ENCODE data around the gene HNRNPL. TPM values are rescaled to one million over a fixed set of nuclear protein-coding genes. Genes with fewer than 3 reads are reported as not detected.

Gene HNRNPL
- total and polyA plus RNA-seq, 9 of the 15 experiments (the other 6 are each of a cell fraction or from before 2014, with no cell fraction given): 39.5 to 610 (median 299) TPM

DNA sequence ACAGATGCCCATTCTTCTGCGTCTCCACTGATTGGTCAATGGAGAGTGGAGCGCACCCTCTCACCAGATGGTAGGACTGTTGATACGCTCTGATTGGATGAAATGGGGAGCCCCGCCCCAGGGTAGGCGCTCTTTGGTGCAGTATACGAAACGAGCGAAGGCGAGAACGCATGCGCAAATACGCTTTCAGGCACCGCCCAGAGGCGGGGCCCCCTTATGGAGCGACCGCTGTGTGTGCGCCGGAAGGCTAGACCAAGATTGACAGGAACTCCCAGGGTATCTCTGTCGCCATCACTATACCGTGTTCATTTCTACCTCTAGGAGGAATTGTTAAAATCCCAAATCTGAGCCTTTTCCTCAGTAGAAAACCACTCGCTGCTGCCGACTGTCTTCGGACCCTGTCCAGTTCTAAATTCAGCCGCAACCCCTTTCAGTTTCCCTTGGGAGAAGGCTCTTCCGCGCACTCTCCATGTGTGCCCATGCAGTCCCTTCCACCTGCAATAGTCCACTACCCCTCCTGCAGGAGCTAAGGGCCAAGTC lies 720 bp upstream of the HNRNPL start (continued):
- TF ChIP-seq ATF6 (CRISPR knock-in tag; IDR thresholded peaks at IDR 0.05) (no peak), MEIS2 (IDR thresholded peaks at IDR 0.05; ENCODE audit: partially characterized antibody) (peak; percentile 89), KAT2B (IDR thresholded peaks at IDR 0.05; ENCODE audit: low read depth, low read length) (no peak), MEF2D (tag; conservative IDR thresholded peaks at IDR 0.05; ENCODE audit: low read depth) (no peak), RBBP5 (IDR thresholded peaks at IDR 0.05; ENCODE audit: borderline replicate concordance, insufficient read depth, low read length, poor library complexity, severe bottlenecking) (no peak), EP300 (IDR thresholded peaks at IDR 0.05; ENCODE audit: low read length) (no peak; the same call in 1 of the 2 replicates), ZNF274 (IDR thresholded peaks at IDR 0.05; ENCODE audit: borderline replicate concordance, low read depth, low read length) (no peak), CREM (IDR thresholded peaks at IDR 0.05; ENCODE audit: low read depth) (peak; percentile 94), GTF2A2 (tag; IDR thresholded peaks at IDR 0.05) (no peak), ZNF75A (CRISPR knock-in tag; IDR thresholded peaks at IDR 0.05) (no peak), ATF3 (IDR thresholded peaks at IDR 0.05) (no peak), ATF3 (CRISPR knock-in tag; conservative IDR thresholded peaks at IDR 0.05) (0 out of 2 replicates have a peak, but pooled peaks have one; percentile 11), LEF1 (IDR thresholded peaks at IDR 0.05) (no peak), ZSCAN32 (CRISPR knock-in tag; IDR thresholded peaks at IDR 0.05) (no peak), USF2 (CRISPR knock-in tag; IDR thresholded peaks at IDR 0.05) (no peak), GABPA (tag; conservative IDR thresholded peaks at IDR 0.05; ENCODE audit: low read depth) (peak; percentile 93), ZBTB34 (CRISPR knock-in tag; IDR thresholded peaks at IDR 0.05) (no peak), BCL6 (CRISPR knock-in tag; IDR thresholded peaks at IDR 0.05) (no peak), ZBTB12 (CRISPR knock-in tag; IDR thresholded peaks at IDR 0.05) (no peak; the same call in 1 of the 2 replicates)
- TF ChIP-seq, protein P1, sequence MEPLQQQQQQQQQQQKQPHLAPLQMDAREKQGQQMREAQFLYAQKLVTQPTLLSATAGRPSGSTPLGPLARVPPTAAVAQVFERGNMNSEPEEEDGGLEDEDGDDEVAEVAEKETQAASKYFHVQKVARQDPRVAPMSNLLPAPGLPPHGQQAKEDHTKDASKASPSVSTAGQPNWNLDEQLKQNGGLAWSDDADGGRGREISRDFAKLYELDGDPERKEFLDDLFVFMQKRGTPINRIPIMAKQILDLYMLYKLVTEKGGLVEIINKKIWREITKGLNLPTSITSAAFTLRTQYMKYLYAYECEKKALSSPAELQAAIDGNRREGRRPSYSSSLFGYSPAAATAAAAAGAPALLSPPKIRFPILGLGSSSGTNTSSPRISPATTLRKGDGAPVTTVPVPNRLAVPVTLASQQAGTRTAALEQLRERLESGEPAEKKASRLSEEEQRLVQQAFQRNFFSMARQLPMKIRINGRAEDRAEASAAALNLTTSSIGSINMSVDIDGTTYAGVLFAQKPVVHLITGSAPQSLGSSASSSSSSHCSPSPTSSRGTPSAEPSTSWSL (CRISPR knock-in tag; IDR thresholded peaks at IDR 0.05; ENCODE audit: borderline replicate concordance): no peak
